SK-N-MC (cell line): ENCODE data around the gene SNRNP40.

Source experiments
- DNase-seq: peaks from one replicate; pipeline ENCODE4 v3.0.0-alpha.2; 2011; ENCODE audit warnings: low read depth, low spot score
- H3K27ac ChIP-seq: fragments of 200-600 bp; sonication (generic); 2 replicates; pipeline ENCODE4 v1.5.1; 2016; ENCODE audit warnings: mixed run types
- H3K36me3 ChIP-seq: fragments of 200-600 bp; sonication (generic); 2 replicates; pipeline ENCODE4 v1.6.1; 2017; ENCODE audit warnings: antibody characterized with exemption, low read length, mixed read lengths; ENCODE audit not compliant: insufficient read depth
- H3K4me3 ChIP-seq: fragments of 200-600 bp; sonication (generic); 2 replicates; pipeline ENCODE4 v1.5.1; 2016
- H3K9ac ChIP-seq: fragments of 200-600 bp; sonication (generic); 2 replicates; pipeline ENCODE4 v1.8.0; 2017; ENCODE audit warnings: mixed run types, mixed read lengths; ENCODE audit not compliant: insufficient read length
- H3K9me3 ChIP-seq: fragments of 200-600 bp; sonication (generic); 2 replicates; pipeline ENCODE4 v1.6.1; 2017; ENCODE audit warnings: low read depth, mild to moderate bottlenecking, antibody characterized with exemption, low read length, moderate library complexity, mixed read lengths
- EZH2 ChIP-seq: fragments of 200-600 bp; sonication (generic); IDR thresholded peaks from one replicate; pipeline ENCODE4 v1.6.1; 2017; ENCODE audit warnings: antibody characterized with exemption
- FOXP2 ChIP-seq: optimal IDR thresholded peaks from 2 replicates; pipeline ENCODE3; 2011; ENCODE audit warnings: mild to moderate bottlenecking, moderate library complexity; ENCODE audit not compliant: insufficient read depth; ENCODE audit errors: extremely low read length, control extremely low read depth
- POLR2AphosphoS5 ChIP-seq: IDR thresholded peaks from 2 replicates; pipeline ENCODE4 v1.6.1; 2012; ENCODE audit warnings: mild to moderate bottlenecking, low read depth, low read length, borderline replicate concordance

Gene SNRNP40

GRCh38 chr1:31296486-31297276 lies at the start of gene SNRNP40, which contains the start of gene ZCCHC17:
Gene SNRNP40 (minus strand): TSS chr1:31296788. CDS start chr1:31296751, 37 bp downstream.
Gene ZCCHC17 (plus strand): TSS chr1:31297032. CDS start chr1:31310099, 13,067 bp downstream.
- Histone ChIP-seq H3K4me3 (peak within 1 kb of the TSS; percentile 99), H3K27ac (peak within 1 kb of the TSS; percentile 79), H3K36me3 (peaks cover 31% of the 10 kb centered on the region), H3K9me3 (no peaks in the 10 kb centered on the region), H3K9ac (peak within 1 kb of the TSS; percentile 100)
- peak; percentile 99 for DNase-seq
- TF ChIP-seq FOXP2 (no peak), EZH2 (no peak), POLR2AphosphoS5 (peak; percentile 99)

GRCh38 chr1:31345635-31346034 lies 49.0 kb upstream of the SNRNP40 start:
- Histone ChIP-seq H3K27ac (no peak overlapping the region), H3K9ac (no peak overlapping the region), H3K36me3 (no peaks in the 10 kb centered on the region; the same call in 1 of the 2 replicates), H3K4me3 (no peak overlapping the region), H3K9me3 (no peaks in the 10 kb centered on the region)
- DNase-seq = no peak
- TF ChIP-seq EZH2 (no peak), POLR2AphosphoS5 (no peak), FOXP2 (no peak)

- no peak for DNase-seq
- no peak for TF ChIP-seq FOXP2
- no peak for TF ChIP-seq EZH2
- TF ChIP-seq POLR2AphosphoS5 = no peak
- no peak overlapping the region for H3K9ac ChIP-seq
- no peak overlapping the region for H3K4me3 ChIP-seq
- H3K36me3 ChIP-seq = no peaks in the 10 kb centered on the region; the same call in 1 of the 2 replicates
- no peaks in the 10 kb centered on the region for H3K9me3 ChIP-seq
- no peak overlapping the region for H3K27ac ChIP-seq
Measured at GRCh38 chr1:31344503-31344902, 47.9 kb upstream of the SNRNP40 start.

GRCh38 chr1:31336687-31337467 lies 40.3 kb upstream of the SNRNP40 start:
- Histone ChIP-seq H3K36me3 (no peaks in the 10 kb centered on the region), H3K27ac (no peak overlapping the region), H3K9me3 (no peaks in the 10 kb centered on the region), H3K4me3 (no peak overlapping the region), H3K9ac (no peak overlapping the region)
- no peak for DNase-seq
- no peak for TF ChIP-seq POLR2AphosphoS5
- TF ChIP-seq EZH2 = no peak
- no peak for TF ChIP-seq FOXP2

GRCh38 chr1:31335007-31335406 lies 38.4 kb upstream of the SNRNP40 start:
- no peaks in the 10 kb centered on the region for H3K9me3 ChIP-seq
- no peaks in the 10 kb centered on the region for H3K36me3 ChIP-seq
- H3K27ac ChIP-seq = no peak overlapping the region
- TF ChIP-seq FOXP2 (no peak), EZH2 (no peak), POLR2AphosphoS5 (no peak)
- no peak overlapping the region for H3K4me3 ChIP-seq
- DNase-seq = peak; percentile 2
- no peak overlapping the region for H3K9ac ChIP-seq

- TF ChIP-seq FOXP2 = no peak
- TF ChIP-seq EZH2 = no peak
- no peak for TF ChIP-seq POLR2AphosphoS5
- no peak for DNase-seq
- H3K9ac ChIP-seq = no peak overlapping the region
- no peaks in the 10 kb centered on the region for H3K9me3 ChIP-seq
- H3K4me3 ChIP-seq = no peak overlapping the region
- H3K27ac ChIP-seq = no peak overlapping the region
- H3K36me3 ChIP-seq = no peaks in the 10 kb centered on the region
Measured at GRCh38 chr1:31327381-31327780, 30.8 kb upstream of the SNRNP40 start.

GRCh38 chr1:31326461-31326860 lies 29.9 kb upstream of the SNRNP40 start:
- DNase-seq = no peak
- TF ChIP-seq FOXP2 = no peak
- TF ChIP-seq POLR2AphosphoS5 = no peak
- no peak for TF ChIP-seq EZH2

GRCh38 chr1:31324992-31325391 lies 28.4 kb upstream of the SNRNP40 start:
- Histone ChIP-seq H3K9me3 (no peaks in the 10 kb centered on the region), H3K27ac (no peak overlapping the region), H3K9ac (no peak overlapping the region), H3K4me3 (no peak overlapping the region), H3K36me3 (peaks cover 7% of the 10 kb centered on the region)
- TF ChIP-seq FOXP2 (no peak), EZH2 (no peak)
- no peak for DNase-seq

More at GRCh38 chr1:31326461-31326860, 29.9 kb upstream of the SNRNP40 start:
- no peaks in the 10 kb centered on the region for H3K36me3 ChIP-seq
- no peak overlapping the region for H3K4me3 ChIP-seq
- no peak overlapping the region for H3K27ac ChIP-seq
- no peaks in the 10 kb centered on the region for H3K9me3 ChIP-seq
- no peak overlapping the region for H3K9ac ChIP-seq
